ENCODE measurements around the gene ZNF32.

Gene ZNF32

DNA sequence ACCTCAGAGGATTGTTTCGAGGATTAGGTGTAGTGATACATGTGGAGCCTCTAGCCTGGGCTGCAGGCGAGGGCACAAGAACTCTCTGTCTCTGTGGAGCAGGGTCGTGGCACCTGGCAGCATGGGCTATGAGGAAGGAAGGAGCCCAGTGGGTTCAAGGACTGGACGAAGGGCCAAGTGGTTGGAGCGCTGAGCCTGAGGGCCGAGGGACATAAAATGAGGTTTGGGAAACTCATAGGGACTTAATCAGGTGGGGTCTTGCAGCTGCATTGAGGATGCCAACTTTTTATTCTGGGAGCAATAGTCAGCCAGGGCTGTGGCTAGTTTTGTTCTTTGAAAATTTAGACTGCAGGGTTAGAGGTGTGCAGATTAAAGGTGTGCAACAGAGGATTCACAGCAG lies 33.0 kb upstream of the ZNF32 start:
- no peak overlapping the region for H3K4me3 ChIP-seq
- no peak overlapping the region for H3K27ac ChIP-seq

DNA sequence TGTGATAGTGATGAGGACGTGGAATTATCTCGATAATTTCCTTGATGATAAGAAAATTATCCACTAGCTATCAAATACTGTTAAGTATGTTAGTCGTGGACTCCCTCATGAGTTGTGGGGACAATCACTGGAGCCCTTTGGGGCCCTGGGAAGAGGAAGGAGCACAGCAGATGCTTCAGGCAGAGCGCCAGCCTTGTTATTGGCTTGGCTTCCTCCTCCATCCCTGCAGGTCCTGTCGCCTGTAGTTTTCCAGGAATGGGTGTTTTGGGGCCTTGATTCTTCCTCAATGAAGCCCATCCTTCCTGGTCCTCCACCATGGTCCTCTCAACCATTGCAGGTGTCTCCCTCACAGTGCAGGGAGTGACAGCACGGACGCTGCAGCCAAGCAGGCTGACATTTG lies 32.5 kb upstream of the ZNF32 start:
- Histone ChIP-seq H3K4me3 (no peak overlapping the region), H3K27ac (no peak overlapping the region)

- no peak overlapping the region for H3K27ac ChIP-seq
- H3K4me3 ChIP-seq: no peak overlapping the region
Observed at GRCh38 chr10:43680035-43680434, 31.4 kb upstream of the ZNF32 start.

GRCh38 chr10:43679509-43679908 lies 30.8 kb upstream of the ZNF32 start:
- Histone ChIP-seq H3K4me3 (no peak overlapping the region), H3K27ac (no peak overlapping the region)

- no peak overlapping the region for H3K27ac ChIP-seq
- no peak overlapping the region for H3K4me3 ChIP-seq
Observed at GRCh38 chr10:43678654-43679053, 30.0 kb upstream of the ZNF32 start.

DNA sequence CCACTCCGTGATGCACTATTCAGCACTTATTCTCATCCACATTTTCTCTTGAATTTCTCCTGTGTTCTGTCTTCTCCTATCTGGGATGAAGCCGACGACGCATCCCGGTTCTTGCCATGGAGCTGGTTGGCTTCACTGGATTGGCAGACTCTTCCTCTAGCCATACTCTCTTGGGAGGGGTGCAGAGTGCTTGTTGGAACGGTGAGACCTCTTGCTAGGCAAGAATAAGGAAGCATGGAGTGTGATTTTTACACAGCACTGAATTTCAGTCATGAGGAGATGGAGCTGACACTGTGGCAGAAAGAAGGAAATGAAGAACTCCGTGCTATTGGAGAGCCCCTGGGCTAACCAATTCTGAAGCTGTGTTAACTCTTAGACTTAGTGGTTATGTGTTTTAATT lies 28.2 kb upstream of the ZNF32 start:
- no peak overlapping the region for H3K27ac ChIP-seq
- H3K4me3 ChIP-seq: no peak overlapping the region

- Histone ChIP-seq H3K4me3 (no peak overlapping the region), H3K27ac (no peak overlapping the region)
Observed at GRCh38 chr10:43676331-43676730, 27.6 kb upstream of the ZNF32 start.

GRCh38 chr10:43674553-43675210 lies 26.0 kb upstream of the ZNF32 start:
- no peak overlapping the region for H3K4me3 ChIP-seq

GRCh38 chr10:43673471-43673870 lies 24.8 kb upstream of the ZNF32 start:
- Histone ChIP-seq H3K27ac (no peak overlapping the region), H3K4me3 (no peak overlapping the region)

More at GRCh38 chr10:43674553-43675210, 26.0 kb upstream of the ZNF32 start:
- no peak overlapping the region for H3K27ac ChIP-seq

DNA sequence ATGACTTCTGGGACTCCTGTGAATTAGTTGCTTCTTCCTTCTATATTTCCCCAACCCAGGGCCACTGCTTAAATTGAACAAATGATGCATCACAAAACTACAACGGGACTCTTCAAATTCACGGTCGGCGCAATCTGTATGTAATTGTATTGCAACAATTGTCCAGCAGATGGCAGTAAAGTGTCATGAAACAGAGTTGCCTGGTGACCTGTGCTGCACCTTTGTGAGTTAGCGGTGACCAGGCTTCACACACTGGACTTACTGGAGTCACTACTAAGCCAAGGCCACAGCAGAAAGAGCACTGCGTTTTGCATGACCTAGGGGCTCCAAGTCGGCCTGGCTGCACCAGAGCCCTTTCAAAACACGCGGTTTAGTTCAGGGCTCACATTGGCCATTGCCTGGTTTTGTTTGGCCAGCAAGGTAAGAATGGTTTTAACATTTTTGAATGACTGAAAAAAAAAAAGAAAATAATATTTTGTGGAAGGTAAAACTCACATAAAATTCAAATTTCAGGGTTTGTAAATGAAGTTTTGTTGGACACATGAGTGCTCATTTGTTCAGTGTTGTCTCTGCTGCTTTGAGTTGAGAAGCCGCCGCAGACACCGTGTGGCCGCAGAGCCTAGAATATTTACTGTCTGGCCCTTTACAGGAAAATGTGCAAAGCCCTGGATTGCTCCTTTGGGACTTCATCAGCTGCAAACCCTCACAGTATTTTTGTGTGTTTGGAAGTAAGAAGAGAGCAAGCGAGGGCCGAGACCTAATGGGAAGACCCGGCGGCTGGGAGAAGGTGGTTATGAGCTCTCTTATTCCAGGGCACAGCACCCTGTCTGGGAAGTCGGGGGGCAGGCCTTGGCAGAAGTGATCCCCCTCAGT lies 23.2 kb upstream of the ZNF32 start:
- Histone ChIP-seq H3K4me3 (no peak overlapping the region), H3K27ac (no peak overlapping the region)

GRCh38 chr10:43669386-43669785 lies 20.7 kb upstream of the ZNF32 start:
- Histone ChIP-seq H3K27ac (no peak overlapping the region), H3K4me3 (no peak overlapping the region)

DNA sequence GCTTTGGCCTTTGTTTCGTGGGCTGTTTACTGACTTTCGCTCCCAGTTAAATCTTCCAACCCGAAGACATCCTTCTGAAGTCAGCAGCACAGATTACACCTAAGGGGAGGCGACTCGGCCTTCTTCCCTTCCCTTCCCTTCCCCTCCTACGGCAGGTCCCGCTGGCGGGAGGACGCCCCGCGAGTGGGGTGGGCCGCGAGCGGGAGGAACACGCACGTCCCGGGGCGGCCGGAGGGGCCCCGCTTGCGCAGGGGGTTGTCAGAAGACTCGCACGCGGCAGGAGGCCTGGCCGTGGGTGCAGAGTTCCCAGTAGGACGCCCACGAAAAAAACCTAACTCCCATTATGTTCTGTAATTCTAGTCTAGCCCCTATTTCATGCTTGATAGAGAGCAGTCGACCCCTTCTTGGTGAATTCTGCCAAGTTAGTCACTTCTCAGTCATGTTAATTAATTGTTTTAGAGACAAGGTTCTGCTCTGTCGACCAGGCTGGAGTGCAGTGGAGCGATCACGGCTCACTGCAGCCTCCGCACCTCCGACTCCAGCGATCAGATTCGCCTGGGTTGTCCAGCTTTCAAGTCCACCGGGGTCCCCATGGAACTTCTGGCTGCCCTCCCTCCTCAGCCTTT lies 19.2 kb upstream of the ZNF32 start:
- H3K4me3 ChIP-seq: no peak overlapping the region
- H3K27ac ChIP-seq: no peak overlapping the region

- no peak overlapping the region for H3K4me3 ChIP-seq
Observed at GRCh38 chr10:43667317-43667731, 18.6 kb upstream of the ZNF32 start.

GRCh38 chr10:43666552-43666951 lies 17.9 kb upstream of the ZNF32 start:
- no peak overlapping the region for H3K27ac ChIP-seq

More at GRCh38 chr10:43667317-43667731, 18.6 kb upstream of the ZNF32 start:
- no peak overlapping the region for H3K27ac ChIP-seq

DNA sequence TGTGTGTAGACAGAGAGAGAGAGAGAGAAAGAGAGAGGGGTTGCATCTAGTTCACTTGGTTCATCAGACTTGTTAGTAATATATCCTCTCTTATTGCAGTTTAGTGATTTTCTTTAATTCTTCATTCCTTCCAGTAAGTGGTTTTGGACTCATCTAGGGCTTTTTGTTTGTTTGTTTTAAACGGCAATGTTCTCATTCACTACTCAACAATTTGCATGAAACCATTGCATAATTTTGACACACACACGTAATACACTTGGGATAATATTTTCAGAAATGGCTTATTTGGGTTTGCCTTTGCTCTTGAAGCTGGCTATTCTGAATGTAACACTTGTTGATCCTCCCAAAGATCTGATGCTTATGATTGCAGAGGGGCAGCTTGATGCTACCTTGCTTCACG lies 16.4 kb upstream of the ZNF32 start:
- no peak overlapping the region for H3K4me3 ChIP-seq
- no peak overlapping the region for H3K27ac ChIP-seq

More at GRCh38 chr10:43666552-43666951, 17.9 kb upstream of the ZNF32 start:
- no peak overlapping the region for H3K4me3 ChIP-seq

- H3K27ac ChIP-seq: no peak overlapping the region
- H3K4me3 ChIP-seq: no peak overlapping the region
Observed at GRCh38 chr10:43658227-43658626, 9.5 kb upstream of the ZNF32 start.

DNA sequence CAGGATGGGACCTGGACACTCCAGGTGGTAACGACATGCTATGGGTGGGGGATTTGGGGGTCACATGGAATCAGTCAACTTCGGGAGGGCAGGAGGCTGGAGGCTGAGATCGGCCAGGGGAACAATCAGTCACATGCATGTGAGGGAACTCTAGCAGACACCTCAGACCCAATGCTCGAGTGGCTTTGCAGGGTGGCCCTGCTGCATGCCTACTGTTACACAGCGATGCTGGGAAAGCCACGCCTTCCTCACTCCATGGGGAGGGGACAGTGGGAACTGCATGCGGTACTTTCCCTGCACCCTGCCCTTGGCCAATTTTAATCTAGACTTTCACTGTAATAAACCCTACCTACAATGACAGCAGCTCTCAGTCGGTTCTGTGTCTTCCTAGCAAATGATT lies 6.6 kb upstream of the ZNF32 start:
- H3K27ac ChIP-seq: no peak overlapping the region
- H3K4me3 ChIP-seq: no peak overlapping the region

- no peak overlapping the region for H3K4me3 ChIP-seq
- no peak overlapping the region for H3K27ac ChIP-seq
Observed at GRCh38 chr10:43653746-43654145, 5.1 kb upstream of the ZNF32 start.

DNA sequence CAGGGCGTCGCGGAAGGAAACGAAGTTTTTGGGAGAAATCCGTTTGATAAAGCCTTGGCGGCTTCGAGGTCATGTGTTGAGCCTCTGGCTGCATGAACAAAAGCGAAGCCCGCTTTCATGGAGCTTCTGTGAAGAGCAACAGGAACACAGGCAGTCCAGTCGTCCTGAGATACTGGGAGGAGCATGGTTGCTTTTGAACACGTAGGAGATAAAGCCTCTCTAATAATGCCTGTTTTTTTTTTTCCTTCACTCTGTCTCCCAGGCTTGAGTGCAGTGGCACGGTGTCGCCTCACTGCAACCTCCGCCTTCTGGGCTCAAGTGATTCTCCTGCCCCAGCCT lies 473 bp upstream of the ZNF32 start:
- Histone ChIP-seq H3K4me3 (peak overlapping the region; percentile 61 to 90 (median 70)), H3K27ac (peak overlapping the region in 20 of 21 experiments; percentile 78 to 94 (median 88))

GRCh38 chr10:43648095-43648397 lies 635 bp downstream of the ZNF32 start:
- Histone ChIP-seq H3K4me3 (peak overlapping the region; percentile 61 to 90 (median 70)), H3K27ac (peak overlapping the region; percentile 78 to 94 (median 88))

GRCh38 chr10:43647576-43647975 lies 1.1 kb downstream of the ZNF32 start:
- Histone ChIP-seq H3K27ac (no peak overlapping the region), H3K4me3 (peak overlapping the region in 5 of 7 experiments; percentile 61 to 90 (median 69))
